Pancreas (tissue), 10 donors: ENCODE data around the gene NBEAL1. TPM values are rescaled to one million over a fixed set of nuclear protein-coding genes. Genes with fewer than 3 reads are reported as not detected.
"Not testable (repeated sequence)": the region's sequence is repeated elsewhere in the genome, so short reads cannot be mapped to it uniquely, and the experiment has no call there.

Source experiments
- ATAC-seq, 4 donors: fragments of 200-7000 bp; cut with Tn5 transposase; one replicate each; pipeline versions ENCODE4 v1.8.0 to v1.9.1; 2020; ENCODE audit warnings: mild to moderate bottlenecking in 4 of 4, moderate library complexity in 4 of 4
- DNase-seq, 6 donors: peaks; one replicate each; pipeline ENCODE4 v3.0.0-alpha.2; 2020
- FAIRE-seq: peaks from 2 replicates; lab custom pipeline; 2012; peaks lifted over from hg19 to GRCh38; lab: Jason Lieb, UNC
- H3K27ac ChIP-seq, 4 donors: fragments of 200-600 bp; sonication (generic); 1 replicate in 3 of 4; 2 replicates in 1 of 4; pipeline versions ENCODE4 v1.5.0 to v1.8.0; 2020
- H3K27me3 ChIP-seq, 4 donors: fragments of 200-600 bp; one replicate each; pipeline ENCODE4 v1.8.0; 2021
- H3K36me3 ChIP-seq, 3 donors: fragments of 200-600 bp; sonication (generic) in 1 of 3; one replicate each; pipeline versions ENCODE4 v1.5.0 to v1.8.0; 2020 to 2021
- H3K4me1 ChIP-seq, 3 donors: fragments of 200-600 bp; one replicate each; pipeline ENCODE4 v1.8.0; 2021
- H3K4me3 ChIP-seq, 4 donors: fragments of 200-600 bp; sonication (generic) in 2 of 4; one replicate each; pipeline versions ENCODE4 v1.5.0 to v1.8.0; 2020 to 2021
- H3K9me3 ChIP-seq, 4 donors: fragments of 200-600 bp; one replicate each; pipeline ENCODE4 v1.8.0; 2021
- CTCF ChIP-seq, 4 donors: fragments of 200-600 bp; sonication (generic) in 3 of 4; IDR thresholded peaks; one replicate each; pipeline versions ENCODE4 v1.5.0 to v1.8.0; 2021; ENCODE audit warnings: antibody characterized with exemption in 4 of 4
- WGBS, 2 donors: extraction: QIAGEN DNeasy Blood & Tissue Kit; methylation state at CpG; one replicate each; pipeline ENCODE4 v1.1.7; 2013; 5-methylcytosine and 5-hydroxymethylcytosine counted together
- intact Hi-C, 3 donors: fragments of 100-400 bp; cut with DNase I; formaldehyde crosslinking; loops; one replicate each; pipeline versions ENCODE4 v1.11.1 to v1.14.2; 2022
- polyA plus RNA-seq, 2 donors: library from polyadenylated mRNA; stranded (reverse); fragments of 200-250 nt; gene quantifications; one replicate each; pipeline ENCODE4 v1.2.3, GENCODE V29; 2013
- total RNA-seq, 6 donors: library from RNA; stranded (reverse); fragmentation: NEBNext Ultra II Directional in 4 of 6; extraction: Animal tissue kit (Norgen Biotek cat#: 25700) in 4 of 6; gene quantifications; one replicate each; pipeline versions ENCODE4 v1.2.1 to v1.2.4, GENCODE V29; 2021 to 2023
- donor health status: healthy with polysubstance abuse.
- donor health status: DM: no; HTN: no; CAD: no; lungs with moderate emphysema.
- donor health status: DM: no; HTN: no; CAD: no.
- donor health status: control.
- donor health status: control.
- donor health status: Bipolar disorder and iron deficiency.
- donor health status: DM: yes; HTN: yes; CAD: no.
- donor health status: DM: no; HTN: no; CAD: no.
- donor health status: DM: no; HTN: no; CAD: no.
- donor health status: DM: yes; HTN: yes; CAD: no.

The NBEAL1 gene
- total and polyA plus RNA-seq, 8 donors = 4.0 to 27.2 (median 14.5) TPM

GRCh38 chr2:203242518-203242917 is 227.8 kb downstream of the NBEAL1 start:
- Histone ChIP-seq H3K4me1 (peaks cover 0 to 9% (median 0%) of the 10 kb centered on the region in 3 donors), H3K27me3 (no peaks in the 10 kb centered on the region), H3K27ac (no peak overlapping the region), H3K4me3 (no peak overlapping the region), H3K9me3 (no peaks in the 10 kb centered on the region), H3K36me3 (peaks cover 0 to 3% (median 0%) of the 10 kb centered on the region in 3 donors)
- DNase-seq (no peak), ATAC-seq (no peak), FAIRE-seq (no peak)
- TF ChIP-seq CTCF (IDR thresholded peaks at IDR 0.05) = no peak
- intact Hi-C loops = no loop called here
- 95 to 98% methylated on average over 6 of the region's 6 CpGs for WGBS, 2 donors

- Histone ChIP-seq H3K36me3 (peaks cover 0 to 3% (median 0%) of the 10 kb centered on the region in 3 donors), H3K9me3 (no peaks in the 10 kb centered on the region), H3K4me3 (no peak overlapping the region), H3K27ac (no peak overlapping the region), H3K4me1 (no peaks in the 10 kb centered on the region), H3K27me3 (no peaks in the 10 kb centered on the region)
- intact Hi-C loops = no loop called here
- FAIRE-seq = no peak
- 98 to 100% methylated on average over 3 of the region's 3 CpGs for WGBS, 2 donors
- DNase-seq = no peak
- no peak for ATAC-seq
- no peak for TF ChIP-seq CTCF (IDR thresholded peaks at IDR 0.05)
Observed at GRCh38 chr2:203246646-203247045, 232.0 kb downstream of the NBEAL1 start.

- ATAC-seq (no peak), DNase-seq (no peak), FAIRE-seq (no peak)
- H3K27ac ChIP-seq = no peak overlapping the region
- H3K4me1 ChIP-seq = no peaks in the 10 kb centered on the region
- TF ChIP-seq CTCF (IDR thresholded peaks at IDR 0.05) = no peak
- H3K9me3 ChIP-seq = no peaks in the 10 kb centered on the region
- H3K36me3 ChIP-seq = peaks cover 0 to 24% (median 5%) of the 10 kb centered on the region in 3 donors
- H3K4me3 ChIP-seq = no peak overlapping the region
- no peaks in the 10 kb centered on the region for H3K27me3 ChIP-seq
- 98 to 99% methylated on average over 13 of the region's 13 CpGs for WGBS, 2 donors
- intact Hi-C loops = no loop called here
Observed at GRCh38 chr2:203252818-203253217, 238.1 kb downstream of the NBEAL1 start.

GRCh38 chr2:203253422-203254095 is 238.9 kb downstream of the NBEAL1 start:
- intact Hi-C loops, FAIRE-seq, H3K4me1 ChIP-seq, DNase-seq, H3K4me3 ChIP-seq, H3K9me3 ChIP-seq, ATAC-seq, H3K27ac ChIP-seq, H3K27me3 ChIP-seq: not testable (repeated sequence)
- H3K36me3 ChIP-seq = peaks cover 0 to 24% (median 5%) of the 10 kb centered on the region in 3 donors
- 75 to 80% methylated on average over 10 of the region's 10 CpGs for WGBS, 2 donors

GRCh38 chr2:203261326-203262159 is 246.9 kb downstream of the NBEAL1 start:
- DNase-seq (no peak), ATAC-seq (no peak), FAIRE-seq (no peak)
- no peaks in the 10 kb centered on the region for H3K27me3 ChIP-seq
- H3K4me1 ChIP-seq = no peaks in the 10 kb centered on the region
- WGBS, 2 donors = 91% methylated on average over 3 of the region's 3 CpGs
- peaks cover 4 to 31% (median 5%) of the 10 kb centered on the region in 3 donors for H3K36me3 ChIP-seq
- intact Hi-C loops = no loop called here
- no peak overlapping the region for H3K27ac ChIP-seq
- no peaks in the 10 kb centered on the region for H3K9me3 ChIP-seq
- TF ChIP-seq CTCF (IDR thresholded peaks at IDR 0.05) = no peak
- H3K4me3 ChIP-seq = no peak overlapping the region

Other genes with a start within 250 kb of the NBEAL1 start
- gene ICA1L, start 143.1 kb upstream of the NBEAL1 start, total RNA-seq = 1 to 10 TPM; 2.7 to 4.6 (median 3.4) TPM
- 1 to 10 TPM; 3.5 to 8.1 TPM for gene ICA1L, start 143.1 kb upstream of the NBEAL1 start, polyA plus RNA-seq
- 10 to 100 TPM in 4 of 6 donors, 1 to 10 TPM in 2; 5.4 to 17.5 (median 14.9) TPM for gene WDR12, start 103.2 kb upstream of the NBEAL1 start, total RNA-seq
- gene WDR12, start 103.2 kb upstream of the NBEAL1 start, polyA plus RNA-seq = 10 to 100 TPM; 10.7 to 15.0 TPM
- gene CARF, start 102.6 kb upstream of the NBEAL1 start, total RNA-seq = 1 to 10 TPM; 2.1 to 5.7 (median 4.9) TPM
- 1 to 10 TPM; 1.3 to 4.0 TPM for gene CARF, start 102.6 kb upstream of the NBEAL1 start, polyA plus RNA-seq
- 10 to 100 TPM; 11.8 to 19.7 (median 17.0) TPM for gene CYP20A1, start 224.1 kb downstream of the NBEAL1 start, total RNA-seq
- gene CYP20A1, start 224.1 kb downstream of the NBEAL1 start, polyA plus RNA-seq = 1 to 10 TPM; 5.9 to 6.2 TPM